HG03025 (cell line): ENCODE data around the gene ATG16L1.
A peak's percentile ranks its signal among the peaks of the same experiment; 100 is the strongest.

Experiments used
- ATAC-seq: cut with Tn5 transposase; IDR thresholded peaks from one replicate; pipeline ENCODE4 v1.9.1; 2021; ENCODE audit warnings: mild to moderate bottlenecking, moderate library complexity; ENCODE audit not compliant: unreplicated experiment, low FRiP score

The ATG16L1 gene

DNA sequence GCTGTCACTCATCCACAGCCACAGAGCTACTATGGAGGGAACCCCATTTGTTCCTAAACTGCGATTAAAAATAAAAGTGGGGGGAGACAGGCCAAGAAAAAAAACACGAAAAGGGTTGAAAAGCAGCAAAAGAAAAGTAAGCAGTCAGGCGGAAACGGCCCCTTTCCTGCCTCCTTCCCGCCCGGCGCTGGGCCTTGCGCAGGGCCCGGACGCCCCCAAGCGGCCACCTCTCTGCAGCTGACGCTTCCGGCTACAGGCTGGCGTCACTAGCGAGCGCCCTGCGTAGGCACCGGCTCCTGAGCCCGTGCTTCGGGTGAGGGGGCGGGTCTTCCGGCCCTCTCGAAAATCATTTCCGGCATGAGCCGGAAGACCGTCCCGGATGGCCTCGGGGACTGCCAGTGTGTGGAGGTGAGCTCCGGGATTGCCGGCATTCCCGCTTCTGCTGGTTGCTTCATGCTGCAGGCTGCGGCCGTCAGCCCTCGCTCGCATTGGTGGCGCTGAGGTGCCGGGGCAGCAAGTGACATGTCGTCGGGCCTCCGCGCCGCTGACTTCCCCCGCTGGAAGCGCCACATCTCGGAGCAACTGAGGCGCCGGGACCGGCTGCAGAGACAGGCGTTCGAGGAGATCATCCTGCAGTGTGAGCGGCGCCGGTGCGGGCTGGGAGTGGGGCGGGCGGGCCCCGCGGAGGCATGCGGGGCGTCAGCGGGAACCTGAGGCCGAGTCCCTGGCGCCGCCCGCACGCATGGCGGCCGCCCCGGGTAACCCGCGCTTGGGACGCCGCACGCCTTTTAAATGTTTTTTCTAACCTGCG, at the start of gene ATG16L1:
TSS of gene ATG16L1 (plus strand) at position 368 of the 811 bp plus-strand sequence. CDS start at position 523, 155 bp downstream.
- peak; percentile 91 for ATAC-seq

DNA sequence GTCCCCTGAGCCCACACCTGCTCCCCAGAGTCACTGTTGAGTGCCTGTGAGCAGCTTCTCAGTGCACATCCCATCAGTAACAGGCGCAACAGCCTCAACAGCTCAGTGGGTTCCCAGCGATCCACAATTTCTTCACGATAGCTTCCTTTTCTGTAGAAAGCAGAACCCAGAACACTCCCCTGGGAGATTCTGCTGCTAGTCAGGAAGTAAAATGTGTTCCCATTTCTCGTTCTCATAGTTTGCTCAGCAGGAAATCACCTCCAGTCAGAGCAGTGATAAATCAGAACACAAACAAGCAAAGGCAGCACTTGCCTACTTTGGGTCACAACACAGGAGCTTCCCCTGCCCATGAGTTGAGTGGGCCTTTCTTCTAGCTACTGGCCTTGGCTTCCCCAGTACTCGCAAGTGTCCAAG, 48.9 kb upstream of the ATG16L1 start:
- ATAC-seq = no peak

DNA sequence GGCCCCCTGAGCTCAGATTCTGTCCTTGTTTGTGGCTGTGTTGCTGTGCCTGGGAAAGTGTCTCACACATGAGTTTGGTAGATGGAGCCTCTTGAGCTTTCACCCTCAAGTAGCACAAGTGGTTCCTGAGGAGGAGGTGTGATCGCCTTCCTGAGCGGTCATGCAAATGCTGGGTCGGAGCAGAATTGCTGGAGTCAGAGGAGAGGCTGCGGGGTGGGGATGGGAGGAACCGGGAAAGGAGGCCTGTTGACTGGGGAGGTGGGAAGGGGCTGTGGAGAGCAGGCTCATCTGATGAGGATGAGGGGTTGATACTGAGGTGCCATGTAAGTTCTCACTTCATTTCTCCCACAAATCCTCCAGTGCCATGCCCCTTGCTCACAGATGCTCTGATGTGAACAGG, 48.4 kb upstream of the ATG16L1 start:
- no peak for ATAC-seq

DNA sequence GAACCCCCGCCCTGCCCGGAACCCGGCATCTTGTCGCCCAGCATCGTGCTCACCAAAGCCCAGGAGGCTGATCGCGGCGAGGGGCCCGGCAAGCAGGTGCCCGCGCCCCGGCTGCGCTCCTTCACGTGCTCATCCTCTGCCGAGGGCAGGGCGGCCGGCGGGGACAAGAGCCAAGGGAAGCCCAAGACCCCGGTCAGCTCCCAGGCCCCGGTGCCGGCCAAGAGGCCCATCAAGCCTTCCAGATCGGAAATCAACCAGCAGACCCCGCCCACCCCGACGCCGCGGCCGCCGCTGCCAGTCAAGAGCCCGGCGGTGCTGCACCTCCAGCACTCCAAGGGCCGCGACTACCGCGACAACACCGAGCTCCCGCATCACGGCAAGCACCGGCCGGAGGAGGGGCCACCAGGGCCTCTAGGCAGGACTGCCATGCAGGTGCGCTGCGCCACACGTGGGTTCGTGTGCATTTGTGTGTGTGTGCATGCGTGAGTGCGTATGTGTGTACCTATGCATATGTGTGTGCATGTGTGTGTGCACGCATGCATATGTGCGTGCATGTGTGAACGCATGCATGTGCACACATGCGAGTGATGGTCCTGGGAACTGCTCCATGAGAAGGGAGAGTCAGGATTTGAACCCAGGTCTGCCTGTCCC, 47.1 kb upstream of the ATG16L1 start:
- no peak for ATAC-seq

DNA sequence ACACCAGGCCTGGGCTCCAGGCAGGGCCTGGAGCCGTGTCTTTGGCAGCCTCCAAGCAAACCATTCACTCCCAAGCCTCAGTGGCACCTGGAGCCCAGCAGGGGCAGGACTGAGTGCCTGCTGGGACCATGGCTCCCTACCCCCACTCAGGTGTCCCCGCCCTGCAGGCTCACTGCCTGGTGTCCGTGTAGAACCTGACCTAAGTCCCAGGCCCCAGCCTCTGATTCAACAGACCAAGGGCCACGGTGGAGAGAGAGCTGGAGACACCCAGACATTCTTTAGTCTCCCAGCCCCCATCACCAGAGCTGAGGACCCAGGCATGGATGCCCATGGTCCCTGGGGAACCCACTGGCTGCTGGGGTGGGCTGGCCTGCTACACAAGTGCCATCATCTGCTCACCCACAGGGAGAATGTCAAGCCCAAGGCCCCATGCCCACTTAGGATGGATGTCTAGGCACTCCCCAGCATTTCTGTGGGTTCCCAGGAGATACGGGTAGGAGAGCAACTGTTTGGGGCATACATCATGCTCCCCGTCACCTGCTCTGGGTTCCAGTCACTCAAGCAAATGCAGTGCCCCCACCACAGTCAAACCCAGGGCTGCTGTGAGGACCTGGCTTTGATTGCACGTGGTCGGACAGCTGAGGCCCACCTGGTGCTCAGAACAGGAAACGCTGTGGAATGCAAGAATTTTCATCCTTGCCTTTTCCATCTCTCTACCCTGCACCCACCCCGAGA, 42.9 kb upstream of the ATG16L1 start:
- ATAC-seq = no peak

DNA sequence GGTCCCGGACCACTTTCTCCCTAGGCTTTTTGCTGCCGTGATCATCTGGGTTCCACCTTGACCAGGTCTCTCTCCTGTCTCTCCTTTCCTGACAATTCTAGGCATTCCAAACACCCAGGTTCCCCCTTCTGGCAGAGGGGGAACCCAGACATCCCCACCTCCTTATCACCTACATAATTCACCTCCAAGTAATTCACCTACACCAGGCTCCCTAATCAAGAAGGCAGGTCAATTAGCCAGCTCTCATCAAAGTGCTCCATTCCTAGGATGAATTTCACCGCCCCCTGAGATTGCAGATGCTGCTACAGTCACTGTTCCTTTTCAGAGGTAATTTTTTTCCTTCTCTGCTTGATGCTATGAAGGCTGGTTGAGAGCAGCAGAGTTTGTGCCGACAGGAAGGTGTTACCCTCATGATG, 42.3 kb upstream of the ATG16L1 start:
- no peak for ATAC-seq

DNA sequence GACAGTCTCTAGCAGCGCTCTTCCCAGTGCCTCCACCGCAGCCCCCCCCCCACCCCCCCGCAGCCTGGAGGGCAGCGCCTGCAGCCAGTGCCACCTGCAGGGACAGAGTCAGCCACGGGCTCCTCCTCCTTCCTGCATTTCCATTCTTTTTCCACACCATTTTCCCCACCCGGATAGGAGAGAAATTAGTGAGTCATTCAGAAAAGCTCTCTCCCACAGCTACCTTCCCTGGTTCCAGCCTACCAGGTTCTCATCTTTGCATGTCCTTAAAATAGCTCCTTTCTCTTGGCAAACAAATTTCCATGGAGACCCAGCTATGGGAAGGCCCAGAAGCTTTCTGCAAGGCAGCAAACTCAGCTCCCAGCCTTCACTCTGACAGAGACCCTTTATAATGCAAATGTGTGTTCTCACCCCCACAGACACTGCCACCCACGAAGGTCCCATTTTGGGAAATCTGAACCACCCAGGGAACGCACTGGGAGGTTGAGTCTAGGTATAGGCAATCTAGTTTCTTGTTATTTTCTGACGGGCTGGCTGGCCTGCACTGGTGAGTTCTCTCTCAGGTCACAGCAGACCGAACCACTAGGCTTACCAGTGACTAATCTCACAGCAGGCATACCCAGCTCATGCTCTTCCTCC, 41.8 kb upstream of the ATG16L1 start:
- no peak for ATAC-seq

DNA sequence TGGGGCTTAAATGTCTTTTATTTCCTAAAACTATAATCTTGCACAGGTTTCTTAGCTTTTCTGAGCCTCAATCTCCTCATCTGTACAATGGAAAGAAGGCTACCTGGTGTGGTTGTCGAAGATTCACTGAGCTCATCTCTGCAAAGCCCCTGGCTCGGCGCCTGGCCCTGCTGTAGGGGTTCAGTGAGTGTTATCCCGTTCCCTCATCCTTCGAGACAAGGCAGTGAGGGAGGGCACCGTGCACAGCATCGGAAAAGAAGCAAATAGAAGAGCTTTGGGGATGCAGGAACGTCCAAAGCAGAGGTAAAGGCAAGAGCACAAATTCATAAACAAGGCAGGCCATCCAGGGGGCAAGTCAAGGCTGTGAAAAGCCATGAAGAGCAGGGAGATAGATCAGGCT, 41.2 kb upstream of the ATG16L1 start:
- no peak for ATAC-seq

DNA sequence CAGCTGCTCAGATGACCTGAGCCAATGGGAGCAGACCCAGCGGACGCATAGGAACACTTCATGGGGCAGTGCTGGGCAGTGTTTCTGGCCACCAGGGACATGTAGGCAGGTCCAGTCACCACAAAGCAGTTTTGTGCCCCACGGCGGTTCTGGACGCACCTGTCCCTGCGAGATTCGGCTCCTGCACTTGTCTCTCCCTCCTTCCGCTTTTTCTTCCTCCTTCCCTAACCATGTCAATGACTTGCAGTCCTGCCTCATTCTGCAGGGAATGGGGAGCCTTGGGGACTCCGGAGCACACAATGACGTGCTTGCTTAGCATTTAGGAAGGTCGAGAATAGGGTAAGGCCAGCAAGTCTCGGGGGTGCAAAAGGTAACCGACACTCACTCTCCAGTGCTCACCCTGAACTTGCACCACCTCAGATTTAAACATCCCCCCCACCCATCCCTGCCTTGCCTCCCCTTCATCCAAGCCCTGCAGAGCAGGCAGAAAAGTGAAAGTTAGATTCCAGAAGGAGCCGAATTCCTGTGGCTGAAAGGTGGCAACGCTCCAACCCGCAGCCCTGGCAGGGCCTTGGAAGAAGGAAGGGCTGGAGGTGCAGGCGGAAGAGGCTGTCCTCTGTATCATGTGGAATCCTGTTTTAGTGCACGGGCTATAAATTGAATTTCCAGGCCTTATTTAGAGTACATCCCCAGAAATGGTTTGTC, 40.5 kb upstream of the ATG16L1 start:
- no peak for ATAC-seq

DNA sequence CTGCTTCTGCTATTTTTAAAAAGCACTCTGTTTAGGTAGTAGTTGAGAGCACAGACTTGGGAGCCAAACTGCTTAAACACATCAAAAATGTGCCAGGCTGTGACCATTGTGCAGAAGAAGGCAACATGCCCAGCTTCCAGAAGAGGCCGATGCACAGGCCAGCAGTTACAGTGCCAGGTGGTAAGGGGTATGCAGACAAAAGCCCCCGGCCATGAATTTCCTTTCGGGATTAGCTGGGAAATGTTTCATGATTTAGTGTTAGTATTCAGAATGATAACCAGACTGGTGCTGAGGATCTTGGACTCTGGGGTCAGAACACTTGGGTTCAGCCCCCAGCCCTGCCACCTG, 40.0 kb upstream of the ATG16L1 start:
- ATAC-seq = no peak

DNA sequence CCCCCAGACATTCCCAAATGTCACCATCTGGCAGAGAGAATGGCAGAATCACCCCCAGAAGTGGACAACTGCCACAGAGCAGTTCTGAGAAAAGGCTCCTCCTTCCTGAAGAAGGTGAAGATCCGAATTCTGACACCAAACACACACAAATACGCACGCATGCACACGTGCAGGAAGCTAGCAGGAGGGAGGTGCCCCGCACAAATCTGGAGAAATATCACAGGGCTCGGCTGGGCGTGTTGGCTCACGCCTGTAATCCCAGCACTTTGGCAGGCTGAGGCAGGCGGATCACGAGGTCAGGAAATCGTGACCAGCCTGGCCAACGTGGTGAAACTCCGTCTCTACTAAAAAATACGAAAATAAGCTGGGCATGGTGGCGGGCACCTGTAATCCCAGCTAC, 38.5 kb upstream of the ATG16L1 start:
- ATAC-seq = no peak

DNA sequence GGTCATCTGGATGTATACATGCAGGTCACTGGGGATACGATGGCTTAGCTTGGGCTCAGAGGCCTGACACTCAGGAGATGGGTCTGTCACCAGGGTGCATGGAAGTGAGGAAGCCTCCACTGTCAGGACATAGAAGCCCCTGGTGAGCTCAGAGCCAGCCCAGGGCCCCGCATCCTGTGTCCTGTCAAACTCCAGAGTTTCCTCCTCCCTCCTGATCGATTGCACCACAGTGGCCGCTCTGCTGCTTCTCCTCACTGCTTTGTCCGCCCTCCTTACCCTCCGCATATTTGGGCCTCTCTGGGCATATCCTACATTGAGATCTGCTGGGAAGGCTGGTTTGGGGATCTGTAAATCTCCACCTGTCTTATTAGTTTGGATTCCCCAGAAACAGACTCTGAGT, 37.5 kb upstream of the ATG16L1 start:
- ATAC-seq = no peak

DNA sequence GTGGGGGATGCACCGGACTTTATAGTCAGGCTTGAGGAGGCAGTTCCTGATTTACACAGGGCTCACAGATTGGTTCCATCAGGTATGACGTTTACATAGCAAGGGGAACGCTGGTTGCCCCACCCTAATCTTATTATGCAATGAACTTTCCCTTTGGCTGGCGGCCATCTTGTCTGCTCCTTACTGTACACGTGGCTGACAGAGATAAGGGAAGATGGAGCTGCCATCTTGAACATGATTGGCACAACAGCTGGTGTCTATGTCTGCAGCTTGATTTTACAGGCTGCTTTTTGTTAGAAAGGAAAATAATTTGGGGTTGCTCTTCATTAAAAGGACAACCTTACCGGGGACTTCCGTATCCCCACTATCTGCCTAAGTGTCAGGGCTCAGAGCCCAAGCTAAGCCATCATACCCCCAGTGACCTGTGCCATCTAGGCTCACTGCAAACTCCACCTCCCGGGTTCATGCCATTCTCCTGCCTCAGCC, 33.5 kb upstream of the ATG16L1 start:
- no peak for ATAC-seq

DNA sequence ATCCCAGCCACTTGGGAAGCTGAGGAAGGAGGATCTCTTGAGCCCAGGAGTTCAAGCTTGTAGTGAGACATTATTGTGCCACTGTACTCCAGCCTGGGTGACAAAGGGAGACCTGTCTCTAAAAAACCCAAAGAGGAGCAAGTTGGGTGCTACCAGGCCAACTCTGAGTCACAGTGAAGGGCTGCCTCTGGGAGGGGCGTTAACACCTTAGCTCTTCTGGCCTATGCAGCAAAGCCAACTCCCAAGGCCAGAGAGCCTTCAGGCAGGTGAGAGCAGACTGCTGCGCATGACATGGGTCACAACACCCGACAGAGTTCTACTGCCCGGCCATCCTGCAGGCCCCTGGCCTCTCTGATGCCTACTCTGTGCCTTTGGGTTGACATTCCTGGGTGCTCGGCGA, 32.6 kb upstream of the ATG16L1 start:
- ATAC-seq = no peak

DNA sequence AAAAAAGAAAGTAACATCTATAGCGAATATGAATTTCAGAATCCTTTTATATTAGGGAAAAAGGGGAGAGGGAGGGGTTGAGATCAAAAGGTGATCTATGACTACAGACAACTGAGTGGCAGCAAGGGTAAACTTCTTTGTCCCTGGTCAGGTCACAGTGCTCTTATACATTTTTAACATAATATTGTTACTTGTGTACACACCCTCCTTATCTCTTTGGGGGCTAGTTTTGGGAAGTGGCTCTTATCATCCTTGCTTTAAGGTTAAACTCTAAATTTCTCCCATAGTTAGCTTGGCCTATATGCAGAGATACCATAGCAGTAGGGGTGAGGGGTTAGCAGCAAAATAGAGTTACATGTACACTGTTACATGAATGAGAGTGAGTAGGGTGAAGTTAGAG, 31.6 kb upstream of the ATG16L1 start:
- no peak for ATAC-seq

DNA sequence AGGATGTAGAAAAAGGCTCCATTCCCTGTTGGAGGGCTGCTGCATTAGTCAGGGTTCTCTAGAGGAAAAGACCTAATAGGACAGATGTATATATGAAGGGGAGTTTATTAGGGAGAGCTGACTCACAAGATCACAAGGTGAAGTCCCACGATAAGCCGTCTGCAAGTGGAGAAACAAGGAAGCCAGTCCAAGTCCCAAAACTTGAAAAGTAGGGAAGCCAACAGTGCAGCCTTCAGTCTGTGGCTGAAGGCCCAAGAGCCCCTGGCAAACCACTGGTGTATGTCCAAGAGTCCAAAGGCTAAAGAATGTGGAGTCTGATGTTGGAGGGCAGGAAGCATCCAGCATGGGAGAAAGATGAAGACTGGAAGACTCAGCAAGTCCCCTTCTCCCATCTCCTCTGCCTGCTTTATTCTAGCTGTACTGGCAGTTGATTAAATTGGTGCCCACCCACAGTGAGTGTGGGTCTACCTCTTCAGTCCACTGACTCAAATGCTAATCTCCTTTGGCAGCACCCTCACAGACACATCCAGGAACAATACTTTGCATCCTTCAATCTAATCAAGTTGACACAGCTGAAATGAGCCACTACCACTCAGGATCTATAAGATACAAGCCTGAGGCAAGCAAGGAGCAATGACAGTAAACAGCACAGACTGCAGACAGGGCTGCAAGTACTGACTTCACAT, 30.0 kb upstream of the ATG16L1 start:
- ATAC-seq = no peak

DNA sequence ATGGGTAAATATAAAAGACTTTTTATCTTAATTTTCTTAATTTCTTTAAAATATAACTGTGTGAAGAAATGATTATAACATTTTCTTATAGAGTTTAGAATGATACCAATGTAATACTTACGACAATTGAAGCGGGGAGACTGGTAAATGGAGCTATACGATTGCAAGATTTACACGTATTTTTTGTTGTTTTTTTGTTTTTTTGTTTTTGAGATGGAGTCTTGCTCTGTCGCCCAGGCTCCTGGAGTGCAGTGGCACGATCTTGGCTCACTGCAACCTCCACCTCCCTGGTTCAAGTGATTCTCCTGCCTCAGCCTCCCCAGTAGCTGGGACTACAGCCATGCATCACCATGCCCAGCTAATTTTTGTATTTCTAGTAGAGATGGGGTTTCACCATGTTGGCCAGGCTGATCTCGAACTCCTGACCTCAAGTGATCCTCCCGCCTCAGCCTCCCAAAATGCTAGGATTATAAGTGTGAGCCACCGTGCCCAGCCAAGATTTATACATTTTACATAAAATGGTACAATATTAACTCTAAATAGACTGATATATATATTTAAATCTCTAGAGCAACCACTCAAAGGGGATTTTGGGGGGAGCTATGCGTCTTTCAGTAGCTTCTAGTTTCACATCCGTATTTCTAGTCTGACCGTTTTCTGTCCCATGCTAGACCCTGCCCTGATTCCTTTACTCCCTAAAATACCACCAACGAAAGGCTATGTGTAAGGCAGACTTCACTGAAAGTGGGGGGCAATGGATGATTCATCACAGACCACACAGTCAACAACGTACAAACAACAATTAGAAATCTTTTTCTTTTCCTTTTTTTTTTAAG, 28.2 kb upstream of the ATG16L1 start:
- ATAC-seq = peak; percentile 78

DNA sequence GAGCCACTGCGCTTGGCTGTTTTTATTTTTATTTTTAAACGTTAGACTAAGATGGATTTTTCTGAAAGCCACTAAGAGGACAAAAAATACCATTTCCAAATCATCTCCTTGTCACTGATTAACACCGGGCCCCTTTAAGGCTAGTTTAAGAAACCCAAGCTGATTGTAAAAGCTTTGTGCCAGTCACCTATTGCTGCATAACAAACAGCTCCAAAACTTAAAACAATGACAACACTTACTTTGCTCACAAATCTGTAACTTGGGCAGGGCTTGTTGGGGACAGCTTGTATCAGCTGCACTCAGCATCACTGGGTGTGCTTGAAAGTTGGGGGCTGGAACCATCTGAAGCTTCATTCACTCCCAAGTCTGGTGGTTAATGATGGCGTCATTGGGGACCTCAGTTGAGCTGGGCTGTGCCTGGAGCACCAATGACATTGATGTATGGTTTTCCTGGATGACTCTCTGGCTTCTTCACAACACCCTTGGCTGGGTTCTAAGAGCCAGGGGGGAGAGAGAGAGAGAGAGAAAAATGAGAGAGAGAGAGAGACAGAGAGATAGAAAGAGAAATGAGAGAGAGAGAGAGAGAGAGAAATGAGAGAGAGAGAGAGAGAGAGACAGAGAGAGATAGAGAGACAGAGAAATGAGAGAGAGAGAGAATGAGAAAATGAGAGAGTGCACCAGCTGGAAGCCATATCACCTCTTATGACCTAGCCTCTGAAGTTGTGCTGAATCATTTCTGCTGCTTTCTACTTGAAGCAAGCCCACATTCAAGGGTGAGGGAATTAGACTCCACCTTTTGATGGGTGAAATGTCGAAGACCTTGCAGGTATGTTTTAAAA, 26.0 kb upstream of the ATG16L1 start:
- ATAC-seq = no peak
